Astrocyte of the cerebellum (primary cell): Measurements from ENCODE around the gene WDR59.
"Not testable (repeated sequence)": the region's sequence is repeated elsewhere in the genome, so short reads cannot be mapped to it uniquely, and the experiment has no call there.

Experiments
- DNase-seq: peaks from one replicate; pipeline ENCODE4 v3.0.0-alpha.2; 2011; ENCODE audit warnings: low read depth
- H3K4me3 ChIP-seq: 2 replicates; pipeline ENCODE4 v1.5.1; 2011; ENCODE audit warnings: mild to moderate bottlenecking, low read depth, low read length, moderate library complexity
- in situ Hi-C: cut with HindIII; loops from 2 replicates; pipeline ENCODE4 v1.10.0; 2017; ENCODE audit warnings: low sequenced_read_pairs
- TF ChIP-seq, protein P1 (sequence below): IDR thresholded peaks from 2 replicates; pipeline ENCODE4 v1.5.1; 2012; ENCODE audit warnings: low read length, low read depth, moderate library complexity, mild to moderate bottlenecking; ENCODE audit errors: missing control alignments

WDR59 gene

GRCh38 chr16:74929636-74930035 is 55.3 kb downstream of the WDR59 start:
- no peak for DNase-seq
- no peak overlapping the region for H3K4me3 ChIP-seq
- TF ChIP-seq, protein P1, sequence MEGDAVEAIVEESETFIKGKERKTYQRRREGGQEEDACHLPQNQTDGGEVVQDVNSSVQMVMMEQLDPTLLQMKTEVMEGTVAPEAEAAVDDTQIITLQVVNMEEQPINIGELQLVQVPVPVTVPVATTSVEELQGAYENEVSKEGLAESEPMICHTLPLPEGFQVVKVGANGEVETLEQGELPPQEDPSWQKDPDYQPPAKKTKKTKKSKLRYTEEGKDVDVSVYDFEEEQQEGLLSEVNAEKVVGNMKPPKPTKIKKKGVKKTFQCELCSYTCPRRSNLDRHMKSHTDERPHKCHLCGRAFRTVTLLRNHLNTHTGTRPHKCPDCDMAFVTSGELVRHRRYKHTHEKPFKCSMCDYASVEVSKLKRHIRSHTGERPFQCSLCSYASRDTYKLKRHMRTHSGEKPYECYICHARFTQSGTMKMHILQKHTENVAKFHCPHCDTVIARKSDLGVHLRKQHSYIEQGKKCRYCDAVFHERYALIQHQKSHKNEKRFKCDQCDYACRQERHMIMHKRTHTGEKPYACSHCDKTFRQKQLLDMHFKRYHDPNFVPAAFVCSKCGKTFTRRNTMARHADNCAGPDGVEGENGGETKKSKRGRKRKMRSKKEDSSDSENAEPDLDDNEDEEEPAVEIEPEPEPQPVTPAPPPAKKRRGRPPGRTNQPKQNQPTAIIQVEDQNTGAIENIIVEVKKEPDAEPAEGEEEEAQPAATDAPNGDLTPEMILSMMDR: no peak
- in situ Hi-C loops: no loop called here

DNA sequence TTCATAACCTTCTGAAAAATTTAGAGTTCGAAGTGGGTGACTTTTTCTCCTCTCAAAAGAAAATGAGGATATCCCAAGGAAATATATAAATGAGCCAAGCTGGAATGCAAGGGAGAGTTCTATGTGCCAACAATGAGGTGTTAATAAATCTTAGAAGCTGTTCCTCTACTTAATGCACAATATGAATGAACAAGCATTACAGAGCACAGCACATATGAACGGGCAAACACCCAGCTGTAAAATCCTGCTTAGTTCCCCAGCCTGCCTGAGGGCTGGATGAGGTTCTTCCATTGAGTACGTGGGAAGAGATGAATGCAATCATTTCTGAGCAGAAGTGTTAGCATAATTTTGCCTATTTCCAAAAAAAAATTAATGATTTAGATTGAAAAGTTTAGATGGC is 58.1 kb downstream of the WDR59 start:
- DNase-seq: no peak
- in situ Hi-C loops: no loop called here
- H3K4me3 ChIP-seq: no peak overlapping the region
- TF ChIP-seq, protein P1: no peak

- TF ChIP-seq, protein P1: no peak
- H3K4me3 ChIP-seq: no peak overlapping the region
- in situ Hi-C loops: no loop called here
- no peak for DNase-seq
Observed at GRCh38 chr16:74923766-74924460, 61.0 kb downstream of the WDR59 start.

DNA sequence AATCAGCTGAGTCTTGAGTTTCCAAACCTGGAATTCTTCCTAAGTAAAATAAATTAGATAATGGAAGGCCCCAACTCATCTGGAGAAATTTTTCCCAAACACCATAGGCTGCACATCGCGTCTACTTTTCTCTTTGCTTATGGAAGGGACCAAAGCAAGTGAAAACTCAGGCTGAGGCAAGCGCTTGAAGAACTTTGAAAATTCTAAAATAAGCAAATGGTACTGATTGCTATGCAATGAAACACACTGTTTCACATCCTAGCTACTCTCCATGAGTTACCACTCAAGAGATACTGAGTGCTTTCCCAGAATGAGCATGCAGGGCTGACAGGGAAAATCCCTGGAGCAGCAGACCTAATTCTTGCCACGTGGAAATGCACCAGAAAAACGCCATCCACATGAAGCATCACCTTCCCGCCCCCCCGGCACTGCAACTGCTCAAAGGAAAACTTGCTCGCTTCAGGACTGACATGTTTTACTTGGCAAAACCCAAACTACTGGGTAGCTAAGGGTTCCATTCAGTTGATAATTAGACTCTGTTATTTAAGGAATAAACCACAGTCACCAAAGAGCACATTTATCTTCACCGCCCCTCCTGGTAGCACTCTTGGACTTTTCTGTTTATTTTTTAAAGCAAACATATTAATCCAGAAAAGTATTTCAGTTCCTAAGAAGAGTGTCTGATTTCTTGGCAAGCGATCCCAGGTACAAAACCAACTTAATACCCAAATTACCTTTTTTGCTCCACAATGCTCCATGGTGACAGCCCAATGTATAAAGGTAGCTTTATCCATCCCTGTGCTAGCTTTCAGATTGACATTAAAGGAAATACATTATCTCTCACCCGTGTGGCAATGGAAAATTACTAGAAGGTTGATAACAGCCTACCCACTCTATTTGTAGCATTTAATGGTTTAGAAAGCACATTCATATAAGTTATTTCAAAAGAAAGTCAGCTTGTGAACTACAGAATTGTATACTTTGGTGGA is 62.5 kb downstream of the WDR59 start:
- no peak overlapping the region for H3K4me3 ChIP-seq
- DNase-seq: no peak
- TF ChIP-seq, protein P1: no peak
- in situ Hi-C loops: no loop called here

- no peak overlapping the region for H3K4me3 ChIP-seq
- in situ Hi-C loops: no loop called here
- DNase-seq: no peak
- TF ChIP-seq, protein P1: no peak
Observed at GRCh38 chr16:74921051-74921450, 63.9 kb downstream of the WDR59 start.

DNA sequence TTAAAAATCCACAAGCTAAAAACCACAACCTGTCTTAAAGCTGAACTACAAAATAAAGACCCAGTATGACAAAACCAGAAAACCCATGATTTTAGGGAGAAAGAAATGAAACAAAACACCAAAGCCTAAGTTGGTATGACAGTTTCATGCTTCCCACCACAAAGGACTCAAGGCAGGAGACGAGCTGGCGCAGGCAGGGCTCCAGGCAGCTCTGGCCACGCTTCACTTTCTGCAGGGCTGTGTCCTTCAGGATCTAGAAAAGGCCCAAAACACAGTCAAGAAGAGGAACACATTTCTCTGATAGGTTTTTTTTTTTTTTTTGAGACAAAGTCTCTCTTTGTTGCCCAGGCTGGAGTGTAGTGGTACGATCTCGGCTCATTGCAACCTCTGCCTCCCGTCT is 75.3 kb downstream of the WDR59 start:
- in situ Hi-C loops: no loop called here
- TF ChIP-seq, protein P1: no peak
- DNase-seq: no peak
- no peak overlapping the region for H3K4me3 ChIP-seq

DNA sequence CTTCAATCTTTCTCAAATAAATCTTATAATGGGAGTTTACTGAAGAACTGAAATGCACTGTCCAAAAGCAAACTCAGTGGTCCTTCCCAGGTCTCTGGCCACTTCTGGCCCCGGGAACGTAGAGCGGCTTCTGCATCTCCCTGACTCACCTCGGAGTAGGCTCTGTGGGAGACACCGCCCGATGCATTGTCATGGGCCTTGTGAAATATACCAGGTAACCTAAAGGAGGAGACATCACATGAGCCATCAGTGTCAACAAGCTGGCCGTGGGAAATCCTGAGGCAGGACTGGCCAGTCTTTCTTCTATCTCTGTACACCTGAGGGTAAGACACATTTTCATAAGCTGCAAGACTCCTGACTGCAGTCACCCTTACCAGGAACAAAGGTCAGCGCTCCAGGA is 76.2 kb downstream of the WDR59 start:
- H3K4me3 ChIP-seq, in situ Hi-C loops, DNase-seq: not testable (repeated sequence)
